SK-N-MC (cell line): ENCODE measurements around the gene TMEM242.

Source experiments
- EZH2 ChIP-seq: fragments of 200-600 bp; sonication (generic); IDR thresholded peaks from one replicate; pipeline ENCODE4 v1.6.1; 2017; ENCODE audit warnings: antibody characterized with exemption
- FOXP2 ChIP-seq: optimal IDR thresholded peaks from 2 replicates; pipeline ENCODE3; 2011; ENCODE audit warnings: mild to moderate bottlenecking, moderate library complexity; ENCODE audit not compliant: insufficient read depth; ENCODE audit errors: extremely low read length, control extremely low read depth
- POLR2AphosphoS5 ChIP-seq: IDR thresholded peaks from 2 replicates; pipeline ENCODE4 v1.6.1; 2012; ENCODE audit warnings: mild to moderate bottlenecking, low read depth, low read length, borderline replicate concordance

DNA sequence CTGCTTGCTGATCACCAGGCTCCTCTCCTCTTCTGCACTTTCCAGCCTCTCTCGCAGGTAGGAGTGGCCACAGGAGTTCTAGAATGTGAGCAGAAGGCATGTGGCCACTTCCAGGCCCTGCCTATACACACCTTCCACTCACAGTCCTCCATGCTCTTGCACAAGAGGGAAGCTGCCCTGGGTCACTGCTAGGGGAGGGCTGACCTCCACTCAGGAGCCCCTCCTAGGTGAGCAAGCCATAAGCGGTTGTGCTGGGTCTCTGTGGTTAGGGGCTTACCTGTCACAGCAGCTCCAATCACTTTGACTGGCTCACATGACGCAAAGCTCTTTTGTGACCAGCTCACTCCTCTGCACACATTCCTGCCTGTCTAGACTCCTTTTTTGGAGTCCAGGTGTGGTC is 68.2 kb downstream of the TMEM242 start:
- no peak for TF ChIP-seq POLR2AphosphoS5
- no peak for TF ChIP-seq EZH2
- no peak for TF ChIP-seq FOXP2
